K562 (cell line): Measurements from ENCODE around the gene TNPO2. TPM values are rescaled to one million over a fixed set of nuclear protein-coding genes. Genes with fewer than 3 reads are reported as not detected.

Experiments
- NRF1 ChIP-seq, 2 experiments: fragments of 450-650 bp; IDR thresholded peaks in 1 of 2; conservative IDR thresholded peaks in 1 of 2; 2 replicates each; pipeline ENCODE4 v1.6.1; 2014; ENCODE audit warnings: mild to moderate bottlenecking in 2 of 2
- PHF21A ChIP-seq: fragments of 450-650 bp; IDR thresholded peaks from 2 replicates; pipeline ENCODE4 v1.6.1; 2017; ENCODE audit warnings: low read depth, borderline replicate concordance
- TARDBP ChIP-seq: fragments of 450-650 bp; IDR thresholded peaks from 2 replicates; pipeline ENCODE4 v1.6.1; 2016
- polyA plus RNA-seq, 8 experiments: library from polyadenylated mRNA; depleted of rRNA in 4 of 8; stranded (reverse) in 5 of 8; unstranded in 3 of 8; fragments of >200 nt; fragmentation: Nextera tagmentation in 2 of 8; fragmentation: Illumina TruSeq in 1 of 8; extraction: Ambion mirVana in 2 of 8; extraction: Trizol in 1 of 8; gene quantifications; 2 replicates each; pipeline versions ENCODE4 v1.2.1 to v1.2.3, GENCODE V29; 2011 to 2014; ENCODE audit warnings: inconsistent platforms in 1 of 8, missing spikeins in 1 of 8
- total RNA-seq, 7 experiments: library from RNA; depleted of rRNA in 6 of 7; stranded (reverse); fragments of >200 nt in 6 of 7; fragmentation: Illumina TruSeq in 2 of 7; extraction: Trizol in 2 of 7; gene quantifications; 2 replicates each; pipeline versions ENCODE4 v1.2.1 to v1.2.3, GENCODE V29; 2011 to 2021; ENCODE audit warnings: low replicate concordance in 1 of 7
- TF ChIP-seq, protein P1 (sequence below): fragments of 450-650 bp; IDR thresholded peaks from 2 replicates; pipeline ENCODE4 v1.6.1; 2016; ENCODE audit warnings: mild to moderate bottlenecking, moderate library complexity
- TF ChIP-seq, protein P2 (sequence below): fragments of 150-350 bp; IDR thresholded peaks from 2 replicates; pipeline ENCODE4 v1.6.1; 2014; ENCODE audit warnings: low read depth, mild to moderate bottlenecking, low read length, borderline replicate concordance
- TF ChIP-seq, protein P3 (sequence below): fragments of 450-650 bp; IDR thresholded peaks from 2 replicates; pipeline ENCODE4 v1.6.1; 2018; ENCODE audit warnings: mild to moderate bottlenecking, low read depth; ENCODE audit not compliant: partially characterized antibody
- TF ChIP-seq, protein P4 (sequence below): fragments of 450-650 bp; IDR thresholded peaks from 2 replicates; pipeline ENCODE4 v1.6.1; 2014; ENCODE audit warnings: low read depth, mild to moderate bottlenecking, moderate library complexity, borderline replicate concordance

TNPO2 gene
- total and polyA plus RNA-seq, 9 of the 15 experiments (the other 6 are each of a cell fraction or from before 2014, with no cell fraction given): 6.0 to 126 (median 53.8) TPM

DNA sequence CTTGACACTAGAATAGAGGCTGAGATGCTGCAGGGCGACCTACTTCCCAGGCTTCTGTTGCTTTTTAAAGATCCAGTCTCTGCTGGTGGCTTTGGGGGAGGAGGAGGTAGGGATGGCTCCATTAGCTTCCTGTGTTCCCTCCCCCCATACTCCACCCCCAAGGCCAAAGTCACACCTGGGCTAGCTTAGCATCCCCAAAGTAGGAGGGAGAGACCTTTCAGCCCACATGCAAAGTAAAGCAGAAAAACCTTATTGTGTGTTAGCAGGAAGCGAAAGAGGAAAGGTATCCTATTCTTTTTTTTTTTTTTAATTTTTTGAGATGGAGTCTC is 3.2 kb upstream of the TNPO2 start (continued):
- TF ChIP-seq, protein P1, sequence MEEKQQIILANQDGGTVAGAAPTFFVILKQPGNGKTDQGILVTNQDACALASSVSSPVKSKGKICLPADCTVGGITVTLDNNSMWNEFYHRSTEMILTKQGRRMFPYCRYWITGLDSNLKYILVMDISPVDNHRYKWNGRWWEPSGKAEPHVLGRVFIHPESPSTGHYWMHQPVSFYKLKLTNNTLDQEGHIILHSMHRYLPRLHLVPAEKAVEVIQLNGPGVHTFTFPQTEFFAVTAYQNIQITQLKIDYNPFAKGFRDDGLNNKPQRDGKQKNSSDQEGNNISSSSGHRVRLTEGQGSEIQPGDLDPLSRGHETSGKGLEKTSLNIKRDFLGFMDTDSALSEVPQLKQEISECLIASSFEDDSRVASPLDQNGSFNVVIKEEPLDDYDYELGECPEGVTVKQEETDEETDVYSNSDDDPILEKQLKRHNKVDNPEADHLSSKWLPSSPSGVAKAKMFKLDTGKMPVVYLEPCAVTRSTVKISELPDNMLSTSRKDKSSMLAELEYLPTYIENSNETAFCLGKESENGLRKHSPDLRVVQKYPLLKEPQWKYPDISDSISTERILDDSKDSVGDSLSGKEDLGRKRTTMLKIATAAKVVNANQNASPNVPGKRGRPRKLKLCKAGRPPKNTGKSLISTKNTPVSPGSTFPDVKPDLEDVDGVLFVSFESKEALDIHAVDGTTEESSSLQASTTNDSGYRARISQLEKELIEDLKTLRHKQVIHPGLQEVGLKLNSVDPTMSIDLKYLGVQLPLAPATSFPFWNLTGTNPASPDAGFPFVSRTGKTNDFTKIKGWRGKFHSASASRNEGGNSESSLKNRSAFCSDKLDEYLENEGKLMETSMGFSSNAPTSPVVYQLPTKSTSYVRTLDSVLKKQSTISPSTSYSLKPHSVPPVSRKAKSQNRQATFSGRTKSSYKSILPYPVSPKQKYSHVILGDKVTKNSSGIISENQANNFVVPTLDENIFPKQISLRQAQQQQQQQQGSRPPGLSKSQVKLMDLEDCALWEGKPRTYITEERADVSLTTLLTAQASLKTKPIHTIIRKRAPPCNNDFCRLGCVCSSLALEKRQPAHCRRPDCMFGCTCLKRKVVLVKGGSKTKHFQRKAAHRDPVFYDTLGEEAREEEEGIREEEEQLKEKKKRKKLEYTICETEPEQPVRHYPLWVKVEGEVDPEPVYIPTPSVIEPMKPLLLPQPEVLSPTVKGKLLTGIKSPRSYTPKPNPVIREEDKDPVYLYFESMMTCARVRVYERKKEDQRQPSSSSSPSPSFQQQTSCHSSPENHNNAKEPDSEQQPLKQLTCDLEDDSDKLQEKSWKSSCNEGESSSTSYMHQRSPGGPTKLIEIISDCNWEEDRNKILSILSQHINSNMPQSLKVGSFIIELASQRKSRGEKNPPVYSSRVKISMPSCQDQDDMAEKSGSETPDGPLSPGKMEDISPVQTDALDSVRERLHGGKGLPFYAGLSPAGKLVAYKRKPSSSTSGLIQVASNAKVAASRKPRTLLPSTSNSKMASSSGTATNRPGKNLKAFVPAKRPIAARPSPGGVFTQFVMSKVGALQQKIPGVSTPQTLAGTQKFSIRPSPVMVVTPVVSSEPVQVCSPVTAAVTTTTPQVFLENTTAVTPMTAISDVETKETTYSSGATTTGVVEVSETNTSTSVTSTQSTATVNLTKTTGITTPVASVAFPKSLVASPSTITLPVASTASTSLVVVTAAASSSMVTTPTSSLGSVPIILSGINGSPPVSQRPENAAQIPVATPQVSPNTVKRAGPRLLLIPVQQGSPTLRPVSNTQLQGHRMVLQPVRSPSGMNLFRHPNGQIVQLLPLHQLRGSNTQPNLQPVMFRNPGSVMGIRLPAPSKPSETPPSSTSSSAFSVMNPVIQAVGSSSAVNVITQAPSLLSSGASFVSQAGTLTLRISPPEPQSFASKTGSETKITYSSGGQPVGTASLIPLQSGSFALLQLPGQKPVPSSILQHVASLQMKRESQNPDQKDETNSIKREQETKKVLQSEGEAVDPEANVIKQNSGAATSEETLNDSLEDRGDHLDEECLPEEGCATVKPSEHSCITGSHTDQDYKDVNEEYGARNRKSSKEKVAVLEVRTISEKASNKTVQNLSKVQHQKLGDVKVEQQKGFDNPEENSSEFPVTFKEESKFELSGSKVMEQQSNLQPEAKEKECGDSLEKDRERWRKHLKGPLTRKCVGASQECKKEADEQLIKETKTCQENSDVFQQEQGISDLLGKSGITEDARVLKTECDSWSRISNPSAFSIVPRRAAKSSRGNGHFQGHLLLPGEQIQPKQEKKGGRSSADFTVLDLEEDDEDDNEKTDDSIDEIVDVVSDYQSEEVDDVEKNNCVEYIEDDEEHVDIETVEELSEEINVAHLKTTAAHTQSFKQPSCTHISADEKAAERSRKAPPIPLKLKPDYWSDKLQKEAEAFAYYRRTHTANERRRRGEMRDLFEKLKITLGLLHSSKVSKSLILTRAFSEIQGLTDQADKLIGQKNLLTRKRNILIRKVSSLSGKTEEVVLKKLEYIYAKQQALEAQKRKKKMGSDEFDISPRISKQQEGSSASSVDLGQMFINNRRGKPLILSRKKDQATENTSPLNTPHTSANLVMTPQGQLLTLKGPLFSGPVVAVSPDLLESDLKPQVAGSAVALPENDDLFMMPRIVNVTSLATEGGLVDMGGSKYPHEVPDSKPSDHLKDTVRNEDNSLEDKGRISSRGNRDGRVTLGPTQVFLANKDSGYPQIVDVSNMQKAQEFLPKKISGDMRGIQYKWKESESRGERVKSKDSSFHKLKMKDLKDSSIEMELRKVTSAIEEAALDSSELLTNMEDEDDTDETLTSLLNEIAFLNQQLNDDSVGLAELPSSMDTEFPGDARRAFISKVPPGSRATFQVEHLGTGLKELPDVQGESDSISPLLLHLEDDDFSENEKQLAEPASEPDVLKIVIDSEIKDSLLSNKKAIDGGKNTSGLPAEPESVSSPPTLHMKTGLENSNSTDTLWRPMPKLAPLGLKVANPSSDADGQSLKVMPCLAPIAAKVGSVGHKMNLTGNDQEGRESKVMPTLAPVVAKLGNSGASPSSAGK: no peak
- TF ChIP-seq, protein P2, sequence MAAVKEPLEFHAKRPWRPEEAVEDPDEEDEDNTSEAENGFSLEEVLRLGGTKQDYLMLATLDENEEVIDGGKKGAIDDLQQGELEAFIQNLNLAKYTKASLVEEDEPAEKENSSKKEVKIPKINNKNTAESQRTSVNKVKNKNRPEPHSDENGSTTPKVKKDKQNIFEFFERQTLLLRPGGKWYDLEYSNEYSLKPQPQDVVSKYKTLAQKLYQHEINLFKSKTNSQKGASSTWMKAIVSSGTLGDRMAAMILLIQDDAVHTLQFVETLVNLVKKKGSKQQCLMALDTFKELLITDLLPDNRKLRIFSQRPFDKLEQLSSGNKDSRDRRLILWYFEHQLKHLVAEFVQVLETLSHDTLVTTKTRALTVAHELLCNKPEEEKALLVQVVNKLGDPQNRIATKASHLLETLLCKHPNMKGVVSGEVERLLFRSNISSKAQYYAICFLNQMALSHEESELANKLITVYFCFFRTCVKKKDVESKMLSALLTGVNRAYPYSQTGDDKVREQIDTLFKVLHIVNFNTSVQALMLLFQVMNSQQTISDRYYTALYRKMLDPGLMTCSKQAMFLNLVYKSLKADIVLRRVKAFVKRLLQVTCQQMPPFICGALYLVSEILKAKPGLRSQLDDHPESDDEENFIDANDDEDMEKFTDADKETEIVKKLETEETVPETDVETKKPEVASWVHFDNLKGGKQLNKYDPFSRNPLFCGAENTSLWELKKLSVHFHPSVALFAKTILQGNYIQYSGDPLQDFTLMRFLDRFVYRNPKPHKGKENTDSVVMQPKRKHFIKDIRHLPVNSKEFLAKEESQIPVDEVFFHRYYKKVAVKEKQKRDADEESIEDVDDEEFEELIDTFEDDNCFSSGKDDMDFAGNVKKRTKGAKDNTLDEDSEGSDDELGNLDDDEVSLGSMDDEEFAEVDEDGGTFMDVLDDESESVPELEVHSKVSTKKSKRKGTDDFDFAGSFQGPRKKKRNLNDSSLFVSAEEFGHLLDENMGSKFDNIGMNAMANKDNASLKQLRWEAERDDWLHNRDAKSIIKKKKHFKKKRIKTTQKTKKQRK: no peak
- no peak for TF ChIP-seq PHF21A
- no peak for TF ChIP-seq NRF1 (conservative IDR thresholded peaks at IDR 0.05 in 1 of 2, IDR thresholded peaks at IDR 0.05 in 1 of 2)
- TF ChIP-seq, protein P3, sequence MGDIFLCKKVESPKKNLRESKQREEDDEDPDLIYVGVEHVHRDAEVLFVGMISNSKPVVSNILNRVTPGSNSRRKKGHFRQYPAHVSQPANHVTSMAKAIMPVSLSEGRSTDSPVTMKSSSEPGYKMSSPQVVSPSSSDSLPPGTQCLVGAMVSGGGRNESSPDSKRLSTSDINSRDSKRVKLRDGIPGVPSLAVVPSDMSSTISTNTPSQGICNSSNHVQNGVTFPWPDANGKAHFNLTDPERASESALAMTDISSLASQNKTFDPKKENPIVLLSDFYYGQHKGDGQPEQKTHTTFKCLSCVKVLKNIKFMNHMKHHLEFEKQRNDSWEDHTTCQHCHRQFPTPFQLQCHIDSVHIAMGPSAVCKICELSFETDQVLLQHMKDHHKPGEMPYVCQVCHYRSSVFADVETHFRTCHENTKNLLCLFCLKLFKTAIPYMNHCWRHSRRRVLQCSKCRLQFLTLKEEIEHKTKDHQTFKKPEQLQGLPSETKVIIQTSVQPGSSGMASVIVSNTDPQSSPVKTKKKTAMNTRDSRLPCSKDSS: no peak
- no peak for TF ChIP-seq TARDBP
- TF ChIP-seq, protein P4, sequence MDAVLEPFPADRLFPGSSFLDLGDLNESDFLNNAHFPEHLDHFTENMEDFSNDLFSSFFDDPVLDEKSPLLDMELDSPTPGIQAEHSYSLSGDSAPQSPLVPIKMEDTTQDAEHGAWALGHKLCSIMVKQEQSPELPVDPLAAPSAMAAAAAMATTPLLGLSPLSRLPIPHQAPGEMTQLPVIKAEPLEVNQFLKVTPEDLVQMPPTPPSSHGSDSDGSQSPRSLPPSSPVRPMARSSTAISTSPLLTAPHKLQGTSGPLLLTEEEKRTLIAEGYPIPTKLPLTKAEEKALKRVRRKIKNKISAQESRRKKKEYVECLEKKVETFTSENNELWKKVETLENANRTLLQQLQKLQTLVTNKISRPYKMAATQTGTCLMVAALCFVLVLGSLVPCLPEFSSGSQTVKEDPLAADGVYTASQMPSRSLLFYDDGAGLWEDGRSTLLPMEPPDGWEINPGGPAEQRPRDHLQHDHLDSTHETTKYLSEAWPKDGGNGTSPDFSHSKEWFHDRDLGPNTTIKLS: no peak
